Type B pancreatic cell (in vitro differentiated cells): ENCODE data around the gene TTC1. TPM values are rescaled to one million over a fixed set of nuclear protein-coding genes. Genes with fewer than 3 reads are reported as not detected.

Experiments
- DNase-seq: peaks from one replicate; pipeline ENCODE4 v3.0.0; 2021; ENCODE audit warnings: mixed read lengths; ENCODE audit not compliant: unreplicated experiment; ENCODE audit errors: extremely low spot score
- H3K27ac Mint-ChIP-seq: 2 replicates; pipeline ENCODE4 v1.8.0; 2021; ENCODE audit warnings: mild to moderate bottlenecking, mixed read lengths
- H3K27me3 Mint-ChIP-seq: 2 replicates; pipeline ENCODE4 v1.8.0; 2021; ENCODE audit warnings: mixed read lengths
- H3K36me3 Mint-ChIP-seq: 2 replicates; pipeline ENCODE4 v1.8.0; 2021; ENCODE audit warnings: mixed read lengths
- H3K4me1 Mint-ChIP-seq: one replicate; pipeline ENCODE4 v1.8.0; 2021; ENCODE audit warnings: mixed read lengths; ENCODE audit not compliant: unreplicated experiment
- H3K4me3 Mint-ChIP-seq: 2 replicates; pipeline ENCODE4 v1.8.0; 2021; ENCODE audit warnings: mild to moderate bottlenecking, mixed read lengths
- H3K9me3 Mint-ChIP-seq: 2 replicates; pipeline ENCODE4 v1.8.0; 2021; ENCODE audit warnings: mixed read lengths
- CTCF ChIP-seq: fragments of 200-600 bp; sonication (generic); conservative IDR thresholded peaks from 2 replicates; pipeline ENCODE4 v1.5.0; 2021; ENCODE audit warnings: antibody characterized with exemption, mild to moderate bottlenecking
- total RNA-seq: library from RNA; stranded (reverse); gene quantifications from 2 replicates; pipeline ENCODE4 v1.2.1, GENCODE V29; 2021; ENCODE audit warnings: low replicate concordance

The TTC1 gene
- total RNA-seq, 1 donor from 2014 or later = 34.6 TPM

GRCh38 chr5:160071516-160071915 lies 62.6 kb downstream of the TTC1 start:
- Mint-ChIP-seq H3K27ac (no peak overlapping the region), H3K4me3 (no peak overlapping the region), H3K4me1 (peaks cover 17% of the 10 kb centered on the region), H3K9me3 (no peaks in the 10 kb centered on the region), H3K27me3 (no peaks in the 10 kb centered on the region), H3K36me3 (peaks cover 11% of the 10 kb centered on the region)
- DNase-seq = no peak
- TF ChIP-seq CTCF = no peak

- H3K36me3 Mint-ChIP-seq = peaks cover 11% of the 10 kb centered on the region
- no peak overlapping the region for H3K4me3 Mint-ChIP-seq
- peaks cover 17% of the 10 kb centered on the region for H3K4me1 Mint-ChIP-seq
- H3K9me3 Mint-ChIP-seq = no peaks in the 10 kb centered on the region
- no peak for TF ChIP-seq CTCF
- H3K27me3 Mint-ChIP-seq = no peaks in the 10 kb centered on the region
- no peak overlapping the region for H3K27ac Mint-ChIP-seq
- DNase-seq = no peak
Measured at GRCh38 chr5:160071916-160072315, 63.0 kb downstream of the TTC1 start.

- no peaks in the 10 kb centered on the region for H3K9me3 Mint-ChIP-seq
- no peak overlapping the region for H3K4me3 Mint-ChIP-seq
- H3K36me3 Mint-ChIP-seq = peaks cover 14% of the 10 kb centered on the region
- no peak for DNase-seq
- no peak for TF ChIP-seq CTCF
- H3K27ac Mint-ChIP-seq = no peak overlapping the region
- H3K4me1 Mint-ChIP-seq = peaks cover 17% of the 10 kb centered on the region
- no peaks in the 10 kb centered on the region for H3K27me3 Mint-ChIP-seq
Measured at GRCh38 chr5:160075073-160075472, 66.1 kb downstream of the TTC1 start.

- no peaks in the 10 kb centered on the region for H3K27me3 Mint-ChIP-seq
- no peak for DNase-seq
- peaks cover 14% of the 10 kb centered on the region for H3K4me1 Mint-ChIP-seq
- H3K36me3 Mint-ChIP-seq = peaks cover 9% of the 10 kb centered on the region
- no peak for TF ChIP-seq CTCF
- H3K4me3 Mint-ChIP-seq = peak overlapping the region; percentile 27
- H3K27ac Mint-ChIP-seq = no peak overlapping the region
- no peaks in the 10 kb centered on the region for H3K9me3 Mint-ChIP-seq
Measured at GRCh38 chr5:160076997-160077396, 68.1 kb downstream of the TTC1 start.

- Mint-ChIP-seq H3K4me1 (peaks cover 24% of the 10 kb centered on the region), H3K36me3 (peaks cover 6% of the 10 kb centered on the region), H3K27ac (no peak overlapping the region), H3K9me3 (no peaks in the 10 kb centered on the region), H3K27me3 (no peaks in the 10 kb centered on the region), H3K4me3 (no peak overlapping the region)
- DNase-seq = no peak
- no peak for TF ChIP-seq CTCF
Measured at GRCh38 chr5:160079753-160080152, 70.8 kb downstream of the TTC1 start.

- Mint-ChIP-seq H3K4me3 (no peak overlapping the region), H3K27me3 (no peaks in the 10 kb centered on the region), H3K27ac (no peak overlapping the region), H3K36me3 (peaks cover 6% of the 10 kb centered on the region), H3K4me1 (peaks cover 17% of the 10 kb centered on the region), H3K9me3 (no peaks in the 10 kb centered on the region)
- DNase-seq = no peak
- no peak for TF ChIP-seq CTCF
Measured at GRCh38 chr5:160081495-160081894, 72.6 kb downstream of the TTC1 start.
